Cardiac muscle cell (in vitro differentiated cells and primary cell): ENCODE measurements around the gene DIPK1C. TPM values are rescaled to one million over a fixed set of nuclear protein-coding genes. Genes with fewer than 3 reads are reported as not detected.

ENCODE experiments used
- DNase-seq, 2 donors: peaks; one replicate each; pipeline versions ENCODE4 v3.0.0 to v3.0.0-alpha.2; 2010 to 2017; ENCODE audit warnings: low read depth in 1 of 2, low spot score in 1 of 2
- H3K27ac ChIP-seq: fragments of 200-600 bp; sonication (generic); 2 replicates; pipeline ENCODE4 v1.5.1; 2016
- H3K27me3 ChIP-seq: fragments of 200-600 bp; sonication (generic); 2 replicates; pipeline ENCODE4 v1.6.0; 2016; ENCODE audit warnings: control low read depth
- H3K36me3 ChIP-seq: fragments of 200-600 bp; sonication (generic); 2 replicates; pipeline ENCODE4 v1.5.1; 2016; ENCODE audit warnings: control low read depth
- H3K4me1 ChIP-seq: fragments of 200-600 bp; sonication (generic); 2 replicates; pipeline ENCODE4 v1.8.1; 2017; ENCODE audit warnings: low read depth, mild to moderate bottlenecking, mixed run types
- H3K4me3 ChIP-seq: fragments of 200-600 bp; sonication (generic); 2 replicates; pipeline ENCODE4 v1.5.1; 2016; ENCODE audit warnings: mild to moderate bottlenecking
- H3K9me3 ChIP-seq: fragments of 200-600 bp; sonication (generic); 2 replicates; pipeline ENCODE4 v1.5.1; 2017; ENCODE audit warnings: low read depth, mild to moderate bottlenecking, control low read depth
- polyA plus RNA-seq: library from polyadenylated mRNA; unstranded; fragments of >200 nt; fragmentation: Nextera tagmentation; extraction: Ambion mirVana; gene quantifications from 2 replicates; pipeline ENCODE4 v1.2.1, GENCODE V29; 2016
- total RNA-seq: library from RNA; depleted of rRNA; stranded (reverse); fragments of >200 nt; gene quantifications from 2 replicates; pipeline ENCODE4 v1.2.3, GENCODE V29; 2016
- TF ChIP-seq, protein P1 (sequence below): IDR thresholded peaks from 2 replicates; pipeline ENCODE4 v1.5.1; 2012; ENCODE audit warnings: low read depth, mild to moderate bottlenecking, low read length

DIPK1C gene
- total and polyA plus RNA-seq, 2 experiments from 2014 or later, result not detected

- no peak overlapping the region for H3K4me3 ChIP-seq
- DNase-seq, result peak in 1 of 2 donors; percentile 57
- no peaks in the 10 kb centered on the region for H3K9me3 ChIP-seq
- H3K4me1 ChIP-seq, result peaks cover 4% of the 10 kb centered on the region
- H3K27me3 ChIP-seq, result no peaks in the 10 kb centered on the region
- TF ChIP-seq, protein P1, sequence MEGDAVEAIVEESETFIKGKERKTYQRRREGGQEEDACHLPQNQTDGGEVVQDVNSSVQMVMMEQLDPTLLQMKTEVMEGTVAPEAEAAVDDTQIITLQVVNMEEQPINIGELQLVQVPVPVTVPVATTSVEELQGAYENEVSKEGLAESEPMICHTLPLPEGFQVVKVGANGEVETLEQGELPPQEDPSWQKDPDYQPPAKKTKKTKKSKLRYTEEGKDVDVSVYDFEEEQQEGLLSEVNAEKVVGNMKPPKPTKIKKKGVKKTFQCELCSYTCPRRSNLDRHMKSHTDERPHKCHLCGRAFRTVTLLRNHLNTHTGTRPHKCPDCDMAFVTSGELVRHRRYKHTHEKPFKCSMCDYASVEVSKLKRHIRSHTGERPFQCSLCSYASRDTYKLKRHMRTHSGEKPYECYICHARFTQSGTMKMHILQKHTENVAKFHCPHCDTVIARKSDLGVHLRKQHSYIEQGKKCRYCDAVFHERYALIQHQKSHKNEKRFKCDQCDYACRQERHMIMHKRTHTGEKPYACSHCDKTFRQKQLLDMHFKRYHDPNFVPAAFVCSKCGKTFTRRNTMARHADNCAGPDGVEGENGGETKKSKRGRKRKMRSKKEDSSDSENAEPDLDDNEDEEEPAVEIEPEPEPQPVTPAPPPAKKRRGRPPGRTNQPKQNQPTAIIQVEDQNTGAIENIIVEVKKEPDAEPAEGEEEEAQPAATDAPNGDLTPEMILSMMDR, result no peak
- H3K27ac ChIP-seq, result no peak overlapping the region
- H3K36me3 ChIP-seq, result no peaks in the 10 kb centered on the region
Measured at GRCh38 chr18:74402806-74403433, 54.2 kb downstream of the DIPK1C start.

GRCh38 chr18:74400813-74401212 lies 56.3 kb downstream of the DIPK1C start:
- Histone ChIP-seq H3K4me1 (peaks cover 4% of the 10 kb centered on the region), H3K27ac (no peak overlapping the region), H3K36me3 (no peaks in the 10 kb centered on the region), H3K9me3 (no peaks in the 10 kb centered on the region), H3K4me3 (no peak overlapping the region), H3K27me3 (no peaks in the 10 kb centered on the region)
- TF ChIP-seq, protein P1, result no peak
- no peak for DNase-seq

DNA sequence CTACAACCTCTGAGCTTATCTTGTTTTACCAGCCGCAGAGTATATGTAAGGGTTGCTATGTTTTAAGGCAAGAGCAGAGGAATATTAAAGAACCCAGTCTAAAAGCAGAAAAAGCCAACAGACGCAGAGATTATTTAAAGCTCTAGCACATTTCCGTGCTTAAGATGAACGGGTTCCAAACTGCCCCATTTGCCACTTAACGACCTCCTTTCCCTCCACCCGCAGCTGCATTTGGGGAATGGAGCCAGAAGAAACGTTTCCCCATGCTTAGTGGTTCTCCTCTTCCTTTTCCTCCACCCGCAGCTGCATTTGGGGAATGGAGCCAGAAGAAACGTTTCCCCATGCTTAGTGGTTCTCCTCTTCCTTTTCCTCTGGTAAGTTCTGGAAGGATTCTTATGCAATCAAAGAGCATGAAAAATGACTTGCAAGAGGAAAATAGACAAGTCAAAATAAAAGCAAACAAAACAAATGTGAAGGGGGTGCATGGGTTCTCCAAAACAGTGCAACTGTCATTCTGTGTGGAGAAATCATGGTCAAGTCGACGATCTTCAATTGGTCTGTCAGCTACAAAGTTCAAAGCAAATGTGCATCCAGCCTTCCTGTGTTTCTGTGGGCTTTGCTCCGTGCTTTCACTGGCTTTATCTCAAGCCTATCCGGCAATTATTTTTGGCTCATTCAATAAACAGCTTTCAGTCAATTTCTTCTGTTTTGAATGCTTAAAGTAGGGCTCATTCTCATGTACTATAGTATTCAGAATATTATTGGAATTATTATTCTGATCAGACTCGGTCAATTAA lies 57.8 kb downstream of the DIPK1C start:
- no peak overlapping the region for H3K4me3 ChIP-seq
- peaks cover 4% of the 10 kb centered on the region for H3K4me1 ChIP-seq
- H3K9me3 ChIP-seq, result no peaks in the 10 kb centered on the region
- H3K36me3 ChIP-seq, result no peaks in the 10 kb centered on the region
- no peaks in the 10 kb centered on the region for H3K27me3 ChIP-seq
- TF ChIP-seq, protein P1, result no peak
- DNase-seq, result peak in 1 of 2 donors; percentile 29
- H3K27ac ChIP-seq, result no peak overlapping the region

DNA sequence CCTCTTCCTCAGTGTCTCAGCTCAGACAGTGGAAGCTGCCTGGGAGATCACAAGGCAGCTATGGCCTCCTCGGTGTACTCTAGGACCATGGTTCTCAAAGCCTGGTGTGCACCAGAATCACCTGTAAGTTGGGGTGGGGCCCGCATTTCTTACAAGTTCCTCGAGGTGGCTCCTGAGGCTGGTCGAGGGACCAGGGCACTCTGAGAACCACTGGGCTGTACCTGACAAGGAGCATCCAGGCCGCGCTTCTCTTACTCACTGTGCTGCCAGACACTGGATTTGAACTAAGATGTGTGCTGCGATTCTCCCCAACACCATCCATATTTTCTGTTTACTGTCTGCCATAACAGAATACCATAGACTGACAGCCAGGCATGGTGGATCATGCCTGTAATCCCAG lies 59.5 kb downstream of the DIPK1C start:
- TF ChIP-seq, protein P1, result no peak
- H3K27me3 ChIP-seq, result no peaks in the 10 kb centered on the region
- no peaks in the 10 kb centered on the region for H3K36me3 ChIP-seq
- no peaks in the 10 kb centered on the region for H3K9me3 ChIP-seq
- H3K4me1 ChIP-seq, result peaks cover 2% of the 10 kb centered on the region
- H3K27ac ChIP-seq, result no peak overlapping the region
- H3K4me3 ChIP-seq, result no peak overlapping the region
- DNase-seq, result no peak

GRCh38 chr18:74396171-74397169 lies 60.6 kb downstream of the DIPK1C start:
- H3K27me3 ChIP-seq, result no peaks in the 10 kb centered on the region
- H3K4me3 ChIP-seq, result no peak overlapping the region
- H3K9me3 ChIP-seq, result no peaks in the 10 kb centered on the region
- TF ChIP-seq, protein P1, result no peak
- no peaks in the 10 kb centered on the region for H3K4me1 ChIP-seq
- peak in 1 of 2 donors; percentile 58 for DNase-seq
- H3K27ac ChIP-seq, result no peak overlapping the region
- H3K36me3 ChIP-seq, result no peaks in the 10 kb centered on the region
